Measurements from ENCODE around the gene AIG1.
A peak's percentile ranks its signal among the peaks of the same experiment; 100 is the strongest.

The AIG1 gene

GRCh38 chr6:143196525-143197225, 136.0 kb downstream of the AIG1 start:
- no peak for DNase-seq (ENCODE audit: low read depth)

- no peak for DNase-seq (ENCODE audit: low read depth)
Measured at GRCh38 chr6:143197377-143197776, 136.7 kb downstream of the AIG1 start.

GRCh38 chr6:143198312-143198711, 137.6 kb downstream of the AIG1 start:
- no peak for DNase-seq (ENCODE audit: low read depth)

- DNase-seq (ENCODE audit: low read depth), result no peak
Measured at GRCh38 chr6:143199291-143199690, 138.6 kb downstream of the AIG1 start.

- DNase-seq (ENCODE audit: low read depth), result no peak
Measured at GRCh38 chr6:143200167-143200770, 139.6 kb downstream of the AIG1 start.

GRCh38 chr6:143204045-143204444, 143.4 kb downstream of the AIG1 start:
- DNase-seq (ENCODE audit: low read depth), result no peak

- DNase-seq (ENCODE audit: low read depth), result no peak
Measured at GRCh38 chr6:143205131-143205535, 144.4 kb downstream of the AIG1 start.

GRCh38 chr6:143205585-143205984, 144.9 kb downstream of the AIG1 start:
- DNase-seq (ENCODE audit: low read depth), result no peak

- no peak for DNase-seq (ENCODE audit: low read depth)
Measured at GRCh38 chr6:143205991-143206390, 145.3 kb downstream of the AIG1 start.

- no peak for DNase-seq (ENCODE audit: low read depth)
Measured at GRCh38 chr6:143206550-143206949, 145.9 kb downstream of the AIG1 start.

- DNase-seq (ENCODE audit: low read depth), result no peak
Measured at GRCh38 chr6:143210420-143210819, 149.7 kb downstream of the AIG1 start.

GRCh38 chr6:143213859-143214376, 153.2 kb downstream of the AIG1 start:
- DNase-seq (ENCODE audit: low read depth), result no peak

GRCh38 chr6:143215363-143215762, 154.7 kb downstream of the AIG1 start:
- DNase-seq (ENCODE audit: low read depth), result no peak

- DNase-seq (ENCODE audit: low read depth), result no peak
Measured at GRCh38 chr6:143215771-143216170, 155.1 kb downstream of the AIG1 start.

GRCh38 chr6:143218233-143218632, 157.5 kb downstream of the AIG1 start:
- DNase-seq (ENCODE audit: low read depth), result no peak

- no peak for DNase-seq (ENCODE audit: low read depth)
Measured at GRCh38 chr6:143221698-143222097, 161.0 kb downstream of the AIG1 start.

GRCh38 chr6:143222310-143222709, 161.6 kb downstream of the AIG1 start:
- no peak for DNase-seq (ENCODE audit: low read depth)

GRCh38 chr6:143222801-143223231, 162.1 kb downstream of the AIG1 start:
- DNase-seq (ENCODE audit: low read depth), result no peak

- no peak for DNase-seq (ENCODE audit: low read depth)
Measured at GRCh38 chr6:143223895-143224294, 163.2 kb downstream of the AIG1 start.

- DNase-seq (ENCODE audit: low read depth), result no peak
Measured at GRCh38 chr6:143224516-143224915, 163.8 kb downstream of the AIG1 start.

- no peak for DNase-seq (ENCODE audit: low read depth)
Measured at GRCh38 chr6:143225929-143226328, 165.2 kb downstream of the AIG1 start.

GRCh38 chr6:143227675-143228074, 167.0 kb downstream of the AIG1 start:
- no peak for DNase-seq (ENCODE audit: low read depth)

GRCh38 chr6:143229400-143229799, 168.7 kb downstream of the AIG1 start:
- DNase-seq (ENCODE audit: low read depth), result no peak

- peak; percentile 2 for DNase-seq (ENCODE audit: low read depth)
Measured at GRCh38 chr6:143232849-143233248, 172.2 kb downstream of the AIG1 start.

All from stimulated activated CD8-positive, alpha-beta memory T cell treated with anti-CD3 and anti-CD28 coated beads, Interleukin-4, amount 100 ng/mL, for 24 hours (primary cell).